Bronchial epithelial cell (primary cell): ENCODE results near the gene KCNJ10. TPM values are rescaled to one million over a fixed set of nuclear protein-coding genes. Genes with fewer than 3 reads are reported as not detected.

Experiments used
- DNase-seq: peaks from one replicate; pipeline ENCODE4 v3.0.0-alpha.2; 2010; ENCODE audit warnings: low read depth
- FAIRE-seq: peaks from 2 replicates; lab custom pipeline; 2011; peaks lifted over from hg19 to GRCh38; lab: Jason Lieb, UNC
- H3K27me3 ChIP-seq: 2 replicates; pipeline ENCODE4 v1.5.1; 2011; ENCODE audit warnings: low read length; ENCODE audit not compliant: control insufficient read depth, insufficient read depth
- H3K36me3 ChIP-seq: 2 replicates; pipeline ENCODE4 v1.5.1; 2011; ENCODE audit warnings: low read length; ENCODE audit not compliant: control insufficient read depth, insufficient read depth
- H3K4me3 ChIP-seq: 2 replicates; pipeline ENCODE4 v1.5.1; 2011; ENCODE audit warnings: mild to moderate bottlenecking, low read depth, low read length, control low read depth
- CTCF ChIP-seq: IDR thresholded peaks from 2 replicates; pipeline ENCODE4 v1.5.1; 2011; ENCODE audit warnings: mild to moderate bottlenecking, moderate library complexity, low read length, control low read depth, inconsistent platforms; ENCODE audit not compliant: insufficient read depth, severe bottlenecking
- total RNA-seq: library from RNA; depleted of rRNA; stranded (reverse); fragments of >200 nt; gene quantifications from 2 replicates; pipeline ENCODE4 v1.2.1, GENCODE V29; 2014

KCNJ10 gene
- total RNA-seq, 1 donor from 2014 or later = not detected

- TF ChIP-seq CTCF = peak; percentile 39
- Histone ChIP-seq H3K4me3 (no peak overlapping the region), H3K36me3 (no peaks in the 10 kb centered on the region), H3K27me3 (no peaks in the 10 kb centered on the region)
- no peak for FAIRE-seq
- no peak for DNase-seq
Observed at GRCh38 chr1:160007577-160008200, 62.3 kb downstream of the KCNJ10 start.

- H3K36me3 ChIP-seq = no peaks in the 10 kb centered on the region
- H3K27me3 ChIP-seq = no peaks in the 10 kb centered on the region
- H3K4me3 ChIP-seq = no peak overlapping the region
- FAIRE-seq = no peak
- peak; percentile 88 for TF ChIP-seq CTCF
- DNase-seq = peak; percentile 65
Observed at GRCh38 chr1:160006312-160006940, 63.5 kb downstream of the KCNJ10 start.

GRCh38 chr1:160005070-160005469, 64.9 kb downstream of the KCNJ10 start:
- H3K27me3 ChIP-seq = no peaks in the 10 kb centered on the region
- FAIRE-seq (no peak), DNase-seq (no peak)
- no peak for TF ChIP-seq CTCF
- H3K4me3 ChIP-seq = no peak overlapping the region
- H3K36me3 ChIP-seq = no peaks in the 10 kb centered on the region

- Histone ChIP-seq H3K36me3 (no peaks in the 10 kb centered on the region), H3K4me3 (no peak overlapping the region), H3K27me3 (no peaks in the 10 kb centered on the region)
- FAIRE-seq (no peak), DNase-seq (no peak)
- TF ChIP-seq CTCF = no peak
Observed at GRCh38 chr1:160004425-160004824, 65.5 kb downstream of the KCNJ10 start.

GRCh38 chr1:160004001-160004400, 66.0 kb downstream of the KCNJ10 start:
- peak; percentile 85 for DNase-seq
- no peak for FAIRE-seq
- no peak for TF ChIP-seq CTCF
- H3K27me3 ChIP-seq = no peaks in the 10 kb centered on the region
- no peak overlapping the region for H3K4me3 ChIP-seq
- H3K36me3 ChIP-seq = no peaks in the 10 kb centered on the region
